GM19455 (cell line): ENCODE data around the gene TMEM225B.
A peak's percentile ranks its signal among the peaks of the same experiment; 100 is the strongest.
"Not testable (repeated sequence)": the region's sequence is repeated elsewhere in the genome, so short reads cannot be mapped to it uniquely, and the experiment has no call there.

ENCODE experiments used
- ATAC-seq: cut with Tn5 transposase; IDR thresholded peaks from one replicate; pipeline ENCODE4 v1.9.1; 2021; ENCODE audit not compliant: unreplicated experiment

The TMEM225B gene

GRCh38 chr7:99597762-99598501 lies at the start of gene TMEM225B:
TSS of gene TMEM225B (plus strand) at chr7:99598267. CDS start at chr7:99604389, 6,122 bp downstream.
- ATAC-seq: no peak

GRCh38 chr7:99549545-99549944 lies 48.5 kb upstream of the TMEM225B start:
- ATAC-seq: not testable (repeated sequence)

- ATAC-seq: peak; percentile 14
These were observed 46.7 kb upstream of the TMEM225B start for GRCh38 chr7:99551334-99551733.

GRCh38 chr7:99551767-99552463 lies 46.2 kb upstream of the TMEM225B start, which contains the start of gene FAM200A:
TSS of gene FAM200A (minus strand) at chr7:99552114. CDS start at chr7:99548407, 3,707 bp downstream.
- peak; percentile 93 for ATAC-seq

GRCh38 chr7:99553039-99553438 lies 45.0 kb upstream of the TMEM225B start:
- ATAC-seq: no peak

- ATAC-seq: no peak
These were observed 43.1 kb upstream of the TMEM225B start for GRCh38 chr7:99554939-99555338.

GRCh38 chr7:99557196-99557607 lies 40.9 kb upstream of the TMEM225B start:
- ATAC-seq: no peak

- peak; percentile 60 for ATAC-seq
These were observed 40.1 kb upstream of the TMEM225B start for GRCh38 chr7:99557940-99558305.

GRCh38 chr7:99558306-99559174 lies 39.5 kb upstream of the TMEM225B start, which contains the start of gene ZNF655:
TSS of gene ZNF655 (plus strand) at chr7:99558642. CDS start at chr7:99560560, 1,918 bp downstream.
- peak; percentile 81 for ATAC-seq

GRCh38 chr7:99559175-99559915 lies 38.7 kb upstream of the TMEM225B start:
- no peak for ATAC-seq

- no peak for ATAC-seq
These were observed 37.0 kb upstream of the TMEM225B start for GRCh38 chr7:99560834-99561736.

GRCh38 chr7:99561737-99562051 lies 36.4 kb upstream of the TMEM225B start:
- ATAC-seq: no peak

- ATAC-seq: no peak
These were observed 35.8 kb upstream of the TMEM225B start for GRCh38 chr7:99562114-99562784.

GRCh38 chr7:99562832-99563231 lies 35.2 kb upstream of the TMEM225B start:
- no peak for ATAC-seq

GRCh38 chr7:99563650-99564049 lies 34.4 kb upstream of the TMEM225B start:
- ATAC-seq: no peak

GRCh38 chr7:99568770-99569169 lies 29.3 kb upstream of the TMEM225B start:
- ATAC-seq: not testable (repeated sequence)

- no peak for ATAC-seq
These were observed 26.3 kb upstream of the TMEM225B start for GRCh38 chr7:99571768-99572167.

- no peak for ATAC-seq
These were observed 24.8 kb upstream of the TMEM225B start for GRCh38 chr7:99573257-99573656.

- ATAC-seq: no peak
These were observed 21.8 kb upstream of the TMEM225B start for GRCh38 chr7:99576251-99576650.
